Thyroid gland (tissue), 4 donors: ENCODE data around the gene CREG1. TPM values are rescaled to one million over a fixed set of nuclear protein-coding genes. Genes with fewer than 3 reads are reported as not detected.

Experiments
- DNase-seq, 2 donors: peaks; one replicate each; pipeline ENCODE4 v3.0.0-alpha.2; 2019
- H3K27ac ChIP-seq, 3 donors: fragments of 200-600 bp; sonication (generic); 1 replicate in 2 of 3; 2 replicates in 1 of 3; pipeline ENCODE4 v1.5.1; 2016 to 2019; ENCODE audit warnings: mild to moderate bottlenecking in 1 of 3, moderate library complexity in 1 of 3
- H3K27me3 ChIP-seq: fragments of 200-600 bp; sonication (generic); one replicate; pipeline ENCODE4 v1.5.1; 2019
- H3K36me3 ChIP-seq, 2 donors: fragments of 200-600 bp; sonication (generic); one replicate each; pipeline ENCODE4 v1.5.1; 2016 to 2019
- H3K4me1 ChIP-seq, 2 donors: fragments of 200-600 bp; sonication (generic); one replicate each; pipeline ENCODE4 v1.5.1; 2017 to 2019
- H3K4me3 ChIP-seq, 3 donors: fragments of 200-600 bp; sonication (generic); replicated peaks in 1 of 3; 1 replicate in 2 of 3; 2 replicates in 1 of 3; pipeline ENCODE4 v1.5.1; 2016; ENCODE audit warnings: mild to moderate bottlenecking in 1 of 3
- H3K9me3 ChIP-seq: fragments of 200-600 bp; sonication (generic); one replicate; pipeline ENCODE4 v1.5.1; 2017
- POLR2A ChIP-seq, 2 donors: fragments of 450-650 bp; IDR thresholded peaks; one replicate each; pipeline ENCODE4 v1.6.1; 2017; ENCODE audit warnings: antibody characterized with exemption in 2 of 2, mild to moderate bottlenecking in 2 of 2, moderate library complexity in 1 of 2
- WGBS, 2 donors: methylation state at CpG; one replicate each; pipeline ENCODE4 v1.1.5; 2017; 5-methylcytosine and 5-hydroxymethylcytosine counted together
- intact Hi-C: fragments of 100-400 bp; cut with DNase I; formaldehyde crosslinking; loops from one replicate; pipeline ENCODE4 v1.15.1; 2023
- total RNA-seq, 4 donors: library from RNA; depleted of rRNA; stranded (reverse); fragments of >200 nt; gene quantifications; one replicate each; pipeline ENCODE4 v1.2.3, GENCODE V29; 2016
- TF ChIP-seq, protein P1 (sequence below), 6 experiments: fragments of 200-600 bp in 3 of 6; fragments of 450-650 bp in 3 of 6; sonication (generic) in 3 of 6; IDR thresholded peaks; one replicate each; pipeline ENCODE4 v1.5.1; 2016 to 2019; ENCODE audit warnings: antibody characterized with exemption in 6 of 6, mild to moderate bottlenecking in 2 of 6, inconsistent platforms in 1 of 6, moderate library complexity in 1 of 6

CREG1 gene
- total RNA-seq, 4 donors from 2014 or later: 285 to 347 (median 327) TPM

DNA sequence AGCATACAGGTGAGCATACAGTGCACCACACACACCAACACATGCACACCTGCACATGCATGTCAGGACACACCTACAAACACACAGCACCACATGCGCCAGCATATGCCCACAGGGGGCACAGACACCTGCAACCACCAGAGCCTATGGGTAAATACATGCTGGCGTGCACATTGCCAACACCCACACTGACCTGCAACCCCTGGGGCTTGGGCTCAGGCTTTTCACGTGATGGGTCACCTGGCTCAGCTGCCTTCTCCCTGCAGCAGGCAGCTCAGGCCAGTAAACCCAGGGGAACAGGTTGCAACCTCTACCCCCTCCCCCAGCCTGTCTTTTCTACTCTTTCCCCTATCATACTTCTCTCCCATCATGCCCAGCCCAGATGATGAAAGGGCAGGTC lies 43.3 kb downstream of the CREG1 start:
- 92 to 93% methylated on average over 2 to 3 of the region's 3 CpGs for WGBS, 2 donors
- H3K9me3 ChIP-seq: no peaks in the 10 kb centered on the region
- TF ChIP-seq POLR2A (IDR thresholded peaks at IDR 0.05): no peak
- TF ChIP-seq, protein P1, sequence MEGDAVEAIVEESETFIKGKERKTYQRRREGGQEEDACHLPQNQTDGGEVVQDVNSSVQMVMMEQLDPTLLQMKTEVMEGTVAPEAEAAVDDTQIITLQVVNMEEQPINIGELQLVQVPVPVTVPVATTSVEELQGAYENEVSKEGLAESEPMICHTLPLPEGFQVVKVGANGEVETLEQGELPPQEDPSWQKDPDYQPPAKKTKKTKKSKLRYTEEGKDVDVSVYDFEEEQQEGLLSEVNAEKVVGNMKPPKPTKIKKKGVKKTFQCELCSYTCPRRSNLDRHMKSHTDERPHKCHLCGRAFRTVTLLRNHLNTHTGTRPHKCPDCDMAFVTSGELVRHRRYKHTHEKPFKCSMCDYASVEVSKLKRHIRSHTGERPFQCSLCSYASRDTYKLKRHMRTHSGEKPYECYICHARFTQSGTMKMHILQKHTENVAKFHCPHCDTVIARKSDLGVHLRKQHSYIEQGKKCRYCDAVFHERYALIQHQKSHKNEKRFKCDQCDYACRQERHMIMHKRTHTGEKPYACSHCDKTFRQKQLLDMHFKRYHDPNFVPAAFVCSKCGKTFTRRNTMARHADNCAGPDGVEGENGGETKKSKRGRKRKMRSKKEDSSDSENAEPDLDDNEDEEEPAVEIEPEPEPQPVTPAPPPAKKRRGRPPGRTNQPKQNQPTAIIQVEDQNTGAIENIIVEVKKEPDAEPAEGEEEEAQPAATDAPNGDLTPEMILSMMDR (IDR thresholded peaks at IDR 0.05): no peak
- H3K4me1 ChIP-seq: no peaks in the 10 kb centered on the region
- no peaks in the 10 kb centered on the region for H3K36me3 ChIP-seq
- intact Hi-C loops: no loop called here
- no peak for DNase-seq
- no peak overlapping the region for H3K4me3 ChIP-seq
- no peaks in the 10 kb centered on the region for H3K27me3 ChIP-seq
- no peak overlapping the region for H3K27ac ChIP-seq

DNA sequence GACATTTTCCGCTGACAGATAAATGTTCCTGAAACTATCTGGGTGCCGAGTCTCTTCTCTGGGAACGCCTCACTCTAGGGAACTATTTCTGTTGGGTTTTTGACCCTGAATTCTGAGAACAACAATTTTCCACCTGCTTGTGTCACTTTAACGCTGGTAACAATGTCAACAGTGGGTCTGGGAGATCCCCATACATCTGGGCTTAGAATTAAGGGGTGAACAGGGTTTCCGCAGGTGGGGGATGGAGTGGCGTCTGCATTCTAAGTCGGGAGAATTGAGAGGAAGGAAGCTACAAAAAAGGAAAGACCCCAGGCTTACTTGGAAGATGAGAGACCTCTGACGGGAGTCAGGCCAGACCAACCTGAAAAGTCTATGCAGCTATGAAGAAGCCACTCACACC lies 44.0 kb downstream of the CREG1 start:
- no peak for TF ChIP-seq POLR2A (IDR thresholded peaks at IDR 0.05)
- TF ChIP-seq, protein P1 (IDR thresholded peaks at IDR 0.05): no peak
- H3K9me3 ChIP-seq: no peaks in the 10 kb centered on the region
- no peak overlapping the region for H3K4me3 ChIP-seq
- no peak for DNase-seq
- H3K27me3 ChIP-seq: no peaks in the 10 kb centered on the region
- no peaks in the 10 kb centered on the region for H3K4me1 ChIP-seq
- 81 to 83% methylated on average over 8 of the region's 8 CpGs for whole genome bisulfite sequencing, 2 donors
- intact Hi-C loops: no loop called here
- no peaks in the 10 kb centered on the region for H3K36me3 ChIP-seq
- no peak overlapping the region for H3K27ac ChIP-seq

DNA sequence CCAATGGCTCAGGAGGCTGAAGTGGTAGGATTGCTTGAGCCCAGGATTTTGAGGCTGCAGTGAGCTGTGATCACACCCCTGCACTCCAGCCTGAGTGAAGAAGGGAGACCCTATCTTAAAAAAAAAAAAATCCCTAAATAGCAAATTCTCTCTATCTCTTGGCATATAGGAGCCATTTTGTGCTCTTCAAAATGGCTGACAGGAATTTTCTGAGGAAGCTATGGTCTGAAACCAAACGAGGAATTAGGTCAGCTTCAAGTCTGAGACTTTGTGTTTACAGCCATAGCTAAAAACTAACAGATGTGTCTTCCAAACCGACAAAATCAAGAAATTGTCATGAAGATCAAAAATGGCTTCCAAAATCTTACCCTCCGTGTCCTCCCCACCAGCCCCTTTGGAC lies 45.8 kb downstream of the CREG1 start:
- no peaks in the 10 kb centered on the region for H3K4me1 ChIP-seq
- H3K36me3 ChIP-seq: no peaks in the 10 kb centered on the region
- no peak overlapping the region for H3K27ac ChIP-seq
- DNase-seq: no peak
- no peaks in the 10 kb centered on the region for H3K27me3 ChIP-seq
- intact Hi-C loops: no loop called here
- no peaks in the 10 kb centered on the region for H3K9me3 ChIP-seq
- WGBS, 2 donors: 88 to 90% methylated on average over 3 of the region's 3 CpGs
- TF ChIP-seq, protein P1 (IDR thresholded peaks at IDR 0.05): no peak
- TF ChIP-seq POLR2A (IDR thresholded peaks at IDR 0.05): no peak
- H3K4me3 ChIP-seq: no peak overlapping the region

DNA sequence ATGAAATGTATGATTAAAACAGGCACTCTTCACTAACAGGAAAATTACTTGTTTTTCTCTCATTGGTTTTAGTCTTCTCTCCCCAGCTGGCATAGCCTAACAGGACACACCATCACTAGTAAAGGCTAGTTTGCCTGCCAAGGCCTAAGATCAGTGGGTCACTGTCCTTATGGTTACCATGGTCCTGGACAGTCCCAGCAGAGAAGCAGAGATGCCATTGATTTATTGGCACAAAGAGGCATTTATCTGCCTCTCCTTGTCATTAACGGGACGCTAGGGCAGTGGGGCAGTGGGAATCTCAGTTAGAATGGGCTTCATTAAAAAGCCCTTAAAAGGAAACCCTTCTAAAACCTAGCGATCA lies 49.1 kb downstream of the CREG1 start:
- TF ChIP-seq POLR2A (IDR thresholded peaks at IDR 0.05): no peak
- TF ChIP-seq, protein P1 (IDR thresholded peaks at IDR 0.05): no peak
- H3K9me3 ChIP-seq: no peaks in the 10 kb centered on the region
- no peak overlapping the region for H3K4me3 ChIP-seq
- intact Hi-C loops: no loop called here
- H3K27ac ChIP-seq: no peak overlapping the region
- 77 to 87% methylated on average over 3 of the region's 3 CpGs for WGBS, 2 donors
- no peaks in the 10 kb centered on the region for H3K27me3 ChIP-seq
- no peak for DNase-seq
- H3K36me3 ChIP-seq: no peaks in the 10 kb centered on the region
- no peaks in the 10 kb centered on the region for H3K4me1 ChIP-seq

DNA sequence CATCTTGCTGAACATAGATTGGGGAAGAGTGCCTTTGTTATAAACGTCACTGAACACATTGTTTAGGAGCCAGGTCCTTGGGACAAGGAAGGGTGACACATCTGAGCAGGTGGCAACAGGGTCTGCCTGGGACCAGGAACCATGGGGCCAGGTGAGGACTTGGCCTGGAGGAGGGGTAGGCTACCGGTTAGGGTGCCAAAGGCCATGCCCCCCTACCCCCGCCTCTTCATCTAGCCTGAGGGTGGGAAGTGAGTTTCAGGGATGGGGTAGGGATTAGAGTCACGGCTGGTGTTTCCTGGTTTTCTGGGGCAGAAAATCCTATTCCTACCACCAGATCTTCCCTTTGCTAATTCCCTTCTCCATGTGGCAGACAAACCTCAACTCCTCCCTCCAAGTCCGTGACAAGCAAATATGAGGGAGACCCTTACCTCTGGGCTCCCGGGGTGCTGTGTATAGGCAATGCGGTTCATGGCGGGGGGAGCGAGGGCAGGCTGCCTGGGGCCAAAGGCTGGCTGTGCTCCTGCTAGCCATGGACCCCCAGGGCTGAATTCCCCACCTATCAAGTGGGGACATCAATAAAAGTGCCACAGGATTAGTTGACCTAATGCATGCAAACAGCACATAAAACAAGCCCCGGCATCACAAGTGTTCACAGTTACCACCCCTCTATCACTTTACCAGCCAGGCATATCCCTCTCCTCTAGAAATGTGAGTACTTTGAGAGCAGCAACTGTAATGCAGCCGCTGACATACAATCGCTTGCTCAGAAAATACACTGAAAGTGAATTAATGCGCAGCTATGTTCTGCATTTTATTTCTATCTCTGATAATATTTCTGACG lies 49.7 kb downstream of the CREG1 start:
- Histone ChIP-seq H3K27ac (no peak overlapping the region), H3K9me3 (no peaks in the 10 kb centered on the region), H3K4me3 (no peak overlapping the region), H3K27me3 (no peaks in the 10 kb centered on the region), H3K4me1 (no peaks in the 10 kb centered on the region), H3K36me3 (no peaks in the 10 kb centered on the region)
- no peak for TF ChIP-seq POLR2A (IDR thresholded peaks at IDR 0.05)
- TF ChIP-seq, protein P1 (IDR thresholded peaks at IDR 0.05): no peak
- intact Hi-C loops: no loop called here
- 67 to 73% methylated on average over 14 of the region's 14 CpGs for WGBS, 2 donors
- DNase-seq: no peak
